GM19372 (cell line): ENCODE measurements around the gene MFSD1.
A peak's percentile ranks its signal among the peaks of the same experiment; 100 is the strongest.

Experiments used
- ATAC-seq: cut with Tn5 transposase; IDR thresholded peaks from one replicate; pipeline ENCODE4 v1.9.1; 2021; ENCODE audit warnings: mild to moderate bottlenecking, low read depth, moderate library complexity; ENCODE audit not compliant: unreplicated experiment

MFSD1 gene

DNA sequence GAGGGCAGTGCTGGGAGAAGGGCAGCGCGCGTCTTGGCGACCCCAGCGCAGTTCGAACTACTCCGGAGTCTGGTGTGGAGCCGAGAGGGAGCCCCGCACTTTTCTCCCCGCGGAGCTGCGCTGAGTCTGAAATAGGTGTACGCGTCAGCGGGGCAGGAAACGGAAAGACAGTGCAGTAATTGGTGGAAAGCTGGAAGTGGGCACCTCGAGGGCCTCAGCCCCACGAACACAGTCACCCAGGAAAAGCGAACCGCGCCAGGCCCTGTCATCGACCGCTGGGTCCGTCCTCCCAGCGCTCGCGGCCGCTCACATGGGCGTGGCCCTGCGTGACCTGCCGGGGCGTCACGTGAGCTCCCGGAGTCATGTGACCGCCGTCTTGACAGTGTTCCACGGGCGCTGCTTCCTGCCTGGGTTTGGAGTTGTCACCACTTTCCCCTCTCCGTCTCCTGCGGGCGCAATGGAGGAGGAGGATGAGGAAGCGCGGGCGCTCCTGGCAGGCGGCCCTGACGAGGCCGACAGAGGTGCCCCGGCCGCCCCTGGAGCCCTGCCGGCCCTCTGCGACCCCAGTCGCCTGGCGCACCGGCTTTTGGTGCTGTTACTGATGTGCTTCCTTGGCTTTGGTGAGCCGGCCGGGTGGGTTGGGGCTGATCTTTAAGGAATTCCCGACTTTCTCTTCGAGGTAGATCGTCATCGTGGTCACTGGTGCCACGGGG, at the start of gene MFSD1:
TSS of gene MFSD1 (plus strand) at position 359 of the 713 bp plus-strand sequence. CDS start at position 458, 99 bp downstream.
- peak; percentile 97 for ATAC-seq

GRCh38 chr3:158753854-158754253, 48.0 kb upstream of the MFSD1 start:
- no peak for ATAC-seq

GRCh38 chr3:158755421-158755820, 46.4 kb upstream of the MFSD1 start:
- no peak for ATAC-seq

GRCh38 chr3:158761350-158761749, 40.5 kb upstream of the MFSD1 start:
- no peak for ATAC-seq

DNA sequence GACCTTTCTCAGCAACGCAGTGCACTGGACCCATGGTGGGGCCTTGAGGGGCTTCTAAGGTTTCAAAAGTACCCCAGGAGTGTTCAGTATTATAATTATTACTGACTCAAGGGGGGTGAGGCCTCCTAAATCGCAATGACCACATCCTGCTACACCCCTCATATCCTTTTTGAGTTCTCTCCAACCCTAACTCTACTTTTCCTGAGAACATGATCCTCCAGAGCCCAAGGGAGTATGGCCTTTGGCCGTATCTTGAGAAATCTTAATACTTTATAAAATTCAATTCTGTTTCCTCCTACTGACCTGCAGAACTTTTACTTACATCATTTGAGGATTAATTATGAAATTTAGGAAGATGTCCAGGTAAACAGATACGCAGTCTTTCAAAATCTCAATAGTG, 39.2 kb upstream of the MFSD1 start:
- no peak for ATAC-seq

DNA sequence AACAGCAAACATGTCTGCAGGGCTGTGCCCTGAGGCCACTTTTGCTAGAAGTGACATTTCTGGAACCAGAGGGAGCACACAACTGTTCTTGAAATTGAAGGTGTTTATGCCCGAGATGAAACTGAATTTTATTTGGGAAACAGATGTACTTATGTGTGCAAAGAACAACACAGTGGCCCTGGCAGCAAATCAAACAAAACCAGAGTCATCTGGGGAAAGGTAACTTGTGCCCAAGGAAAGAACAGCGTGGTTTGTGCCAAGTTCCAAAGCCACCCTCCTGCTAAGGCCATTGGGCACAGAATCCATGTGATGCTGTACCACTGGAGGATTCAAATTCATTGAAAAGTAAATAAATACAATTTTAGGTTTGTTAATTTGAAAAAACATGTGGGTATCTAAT, 38.4 kb upstream of the MFSD1 start:
- no peak for ATAC-seq

GRCh38 chr3:158765518-158766205, 36.2 kb upstream of the MFSD1 start:
- no peak for ATAC-seq

DNA sequence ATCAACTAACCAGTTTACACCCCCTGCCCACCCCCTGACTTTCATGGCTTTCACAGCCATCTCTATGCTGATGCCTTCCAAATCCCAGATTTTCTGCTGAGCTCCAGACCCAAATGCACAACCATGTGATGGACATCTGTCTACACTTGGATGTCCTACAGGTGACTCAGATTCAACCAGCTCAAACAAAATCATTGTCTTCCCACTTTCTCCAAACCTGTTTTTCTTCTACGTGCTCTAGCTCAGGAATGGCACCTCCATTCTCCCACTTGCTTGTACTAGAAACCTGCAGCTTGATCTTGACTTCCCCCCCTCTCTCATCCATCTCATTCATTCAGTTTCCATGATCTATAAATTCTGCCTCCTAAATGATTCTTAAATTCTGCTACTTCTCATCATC, 35.5 kb upstream of the MFSD1 start:
- ATAC-seq, result no peak

DNA sequence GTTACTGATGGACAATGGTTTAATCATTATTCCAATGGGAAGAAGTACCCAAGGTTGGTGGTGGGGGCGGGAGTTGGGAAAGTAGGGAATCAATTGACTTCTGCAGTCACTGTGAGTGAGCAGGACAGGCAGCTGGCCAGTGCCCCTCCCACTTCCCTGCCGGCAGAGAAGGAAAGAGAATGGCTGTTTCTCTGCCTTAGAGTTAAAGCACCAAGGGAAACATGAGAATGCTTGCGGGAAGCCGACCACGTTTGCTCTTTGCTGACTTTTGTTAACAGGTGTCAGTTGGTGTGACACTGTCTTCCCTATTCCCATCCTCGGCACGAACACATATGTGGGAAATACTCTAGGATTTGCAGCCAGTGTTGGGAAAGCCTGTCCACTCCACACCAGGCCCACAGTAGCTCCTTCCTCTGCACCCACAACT, 33.5 kb upstream of the MFSD1 start:
- ATAC-seq, result no peak

DNA sequence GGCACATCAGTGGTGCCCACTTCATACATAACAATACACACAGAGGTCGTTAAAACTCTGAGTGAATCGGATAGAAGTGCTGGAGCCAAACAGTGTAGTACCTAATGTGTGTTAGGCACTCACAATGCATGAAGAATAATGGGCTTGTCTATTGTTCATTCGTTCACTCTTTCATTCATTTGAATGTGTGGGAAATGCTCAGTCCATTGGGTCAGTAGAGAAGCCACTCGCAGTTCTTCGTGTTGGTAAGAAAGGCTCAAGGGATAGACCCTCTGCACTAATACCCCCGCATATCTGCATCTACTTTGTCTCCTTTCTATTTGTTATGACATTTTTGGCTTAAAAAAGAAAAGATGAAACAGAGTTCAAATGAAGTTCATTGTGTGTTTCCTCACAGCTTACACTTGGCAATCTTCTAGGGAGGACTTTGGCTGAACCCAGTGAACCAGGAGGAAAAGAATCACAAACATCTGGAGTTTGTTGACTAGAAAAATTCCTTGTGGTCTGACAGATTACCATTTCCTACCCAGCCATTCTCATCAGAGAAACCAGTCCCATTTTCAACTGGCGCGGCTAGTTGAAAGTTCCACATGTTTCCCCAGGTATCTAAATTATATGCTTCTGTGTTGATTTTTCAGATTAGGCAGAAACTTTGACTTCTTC, 32.8 kb upstream of the MFSD1 start:
- no peak for ATAC-seq

GRCh38 chr3:158769549-158769948, 32.3 kb upstream of the MFSD1 start:
- no peak for ATAC-seq

GRCh38 chr3:158769952-158770740, 31.7 kb upstream of the MFSD1 start:
- ATAC-seq, result no peak

DNA sequence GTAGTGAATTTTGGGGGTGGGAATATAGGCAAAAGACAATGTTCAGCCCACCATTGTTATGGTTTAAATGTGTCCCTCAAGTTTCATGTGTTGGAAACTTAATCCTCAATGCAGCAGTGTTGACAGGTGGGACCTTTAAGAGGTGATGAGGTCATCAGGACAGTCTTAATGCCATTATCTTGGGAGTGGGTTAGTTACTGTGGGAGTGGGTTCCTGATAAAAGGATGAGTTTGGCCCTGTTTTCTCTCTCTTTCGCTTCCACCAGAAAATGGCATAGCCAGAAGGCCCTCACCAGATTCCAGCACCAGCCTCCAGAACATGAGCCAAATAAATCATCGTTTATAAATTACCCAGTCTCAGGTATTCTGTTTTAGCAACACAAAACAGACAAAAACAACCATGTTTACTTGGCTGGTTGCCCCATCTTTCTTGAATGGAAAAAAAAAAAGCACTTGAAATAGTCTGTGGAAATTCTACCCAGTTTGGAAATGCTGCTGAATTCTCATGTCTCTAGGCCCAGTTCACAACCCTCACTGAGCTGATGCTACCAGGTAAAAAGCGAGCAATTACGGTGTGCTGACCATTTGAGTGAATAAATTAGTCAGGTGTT, 31.0 kb upstream of the MFSD1 start:
- no peak for ATAC-seq

- ATAC-seq, result no peak
These were observed 30.3 kb upstream of the MFSD1 start for GRCh38 chr3:158771577-158771976.

- no peak for ATAC-seq
These were observed 29.9 kb upstream of the MFSD1 start for GRCh38 chr3:158771982-158772381.

DNA sequence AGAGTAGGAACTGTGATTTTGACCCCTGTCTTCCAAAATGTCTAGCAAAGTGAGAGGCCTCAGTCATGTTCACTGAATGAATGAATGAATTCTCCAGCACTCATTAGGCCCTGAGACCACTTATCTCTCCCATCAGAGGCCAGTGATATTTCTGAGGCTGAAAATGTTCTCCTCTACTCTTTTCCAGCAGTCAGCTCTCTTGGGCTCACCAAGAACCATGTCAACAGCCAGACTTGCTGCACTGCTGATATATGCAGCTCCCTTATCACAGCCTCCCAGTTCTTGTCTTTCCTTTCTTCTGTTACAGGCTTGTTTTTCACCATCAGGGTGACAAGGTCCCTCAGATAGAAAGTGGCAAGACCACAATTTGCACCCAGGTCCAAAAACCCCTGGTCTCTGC, 28.7 kb upstream of the MFSD1 start:
- no peak for ATAC-seq

- ATAC-seq, result no peak
These were observed 27.7 kb upstream of the MFSD1 start for GRCh38 chr3:158773845-158774830.

DNA sequence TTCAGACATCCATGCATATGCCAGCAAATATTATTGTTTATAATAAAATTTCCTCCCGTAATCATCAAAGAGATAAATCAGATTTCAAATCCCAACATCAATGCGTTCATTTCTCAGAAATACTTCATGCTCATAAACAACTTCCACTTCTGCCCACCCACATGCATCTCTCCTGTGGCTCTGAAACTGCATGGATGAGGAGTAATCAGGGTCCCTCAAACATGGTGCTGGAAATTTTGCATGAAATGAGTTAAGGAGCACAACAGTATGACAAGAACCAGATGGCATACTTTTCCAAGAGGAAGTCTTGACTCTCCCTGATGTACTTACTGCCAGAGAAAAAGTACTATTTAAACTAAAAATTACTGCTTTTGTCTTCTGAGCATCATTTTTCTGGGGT, 26.9 kb upstream of the MFSD1 start:
- ATAC-seq, result no peak
